NCI-H146 treated with DMSO at 0.1 percent for 48 hours (cell line): ENCODE data around the gene CISD1.
A peak's percentile ranks its signal among the peaks of the same experiment; 100 is the strongest.

ENCODE experiments used
- DNase-seq: peaks from one replicate; lab custom pipeline; 2025; ENCODE audit not compliant: unreplicated experiment; lab: John Stamatoyannopoulos, UW

Gene CISD1

GRCh38 chr10:58305821-58306220 is 36.9 kb downstream of the CISD1 start:
- peak; percentile 94 for DNase-seq

- DNase-seq = no peak
Measured at GRCh38 chr10:58307676-58308075, 38.7 kb downstream of the CISD1 start.

GRCh38 chr10:58311026-58311425 is 42.1 kb downstream of the CISD1 start:
- DNase-seq = no peak

- no peak for DNase-seq
Measured at GRCh38 chr10:58316874-58317273, 47.9 kb downstream of the CISD1 start.

GRCh38 chr10:58318346-58318745 is 49.4 kb downstream of the CISD1 start:
- DNase-seq = no peak

GRCh38 chr10:58319599-58319998 is 50.6 kb downstream of the CISD1 start:
- DNase-seq = no peak

- no peak for DNase-seq
Measured at GRCh38 chr10:58320351-58321049, 51.5 kb downstream of the CISD1 start.

- DNase-seq = no peak
Measured at GRCh38 chr10:58322072-58322834, 53.3 kb downstream of the CISD1 start.

- no peak for DNase-seq
Measured at GRCh38 chr10:58322835-58323209, 53.9 kb downstream of the CISD1 start.

GRCh38 chr10:58326967-58327381 is 58.0 kb downstream of the CISD1 start:
- DNase-seq = no peak

GRCh38 chr10:58328233-58328632 is 59.3 kb downstream of the CISD1 start:
- DNase-seq = no peak

- no peak for DNase-seq
Measured at GRCh38 chr10:58330431-58330830, 61.5 kb downstream of the CISD1 start.

- DNase-seq = no peak
Measured at GRCh38 chr10:58331646-58332045, 62.7 kb downstream of the CISD1 start.

GRCh38 chr10:58334817-58335305 is 65.9 kb downstream of the CISD1 start, which contains the start of gene UBE2D1:
Gene UBE2D1, plus strand, starts transcription at chr10:58335006. Its CDS starts 196 bp downstream, at chr10:58335202.
- peak; percentile 58 for DNase-seq

- DNase-seq = no peak
Measured at GRCh38 chr10:58335306-58336005, 66.5 kb downstream of the CISD1 start.

GRCh38 chr10:58336242-58336641 is 67.3 kb downstream of the CISD1 start:
- DNase-seq = no peak
